AG20443 (cell line): ENCODE results near the gene CCDC187.

Source experiments
- DNase-seq: peaks from one replicate; pipeline ENCODE4 v3.0.0; 2012; ENCODE audit warnings: low spot score, mixed read lengths

Gene CCDC187

DNA sequence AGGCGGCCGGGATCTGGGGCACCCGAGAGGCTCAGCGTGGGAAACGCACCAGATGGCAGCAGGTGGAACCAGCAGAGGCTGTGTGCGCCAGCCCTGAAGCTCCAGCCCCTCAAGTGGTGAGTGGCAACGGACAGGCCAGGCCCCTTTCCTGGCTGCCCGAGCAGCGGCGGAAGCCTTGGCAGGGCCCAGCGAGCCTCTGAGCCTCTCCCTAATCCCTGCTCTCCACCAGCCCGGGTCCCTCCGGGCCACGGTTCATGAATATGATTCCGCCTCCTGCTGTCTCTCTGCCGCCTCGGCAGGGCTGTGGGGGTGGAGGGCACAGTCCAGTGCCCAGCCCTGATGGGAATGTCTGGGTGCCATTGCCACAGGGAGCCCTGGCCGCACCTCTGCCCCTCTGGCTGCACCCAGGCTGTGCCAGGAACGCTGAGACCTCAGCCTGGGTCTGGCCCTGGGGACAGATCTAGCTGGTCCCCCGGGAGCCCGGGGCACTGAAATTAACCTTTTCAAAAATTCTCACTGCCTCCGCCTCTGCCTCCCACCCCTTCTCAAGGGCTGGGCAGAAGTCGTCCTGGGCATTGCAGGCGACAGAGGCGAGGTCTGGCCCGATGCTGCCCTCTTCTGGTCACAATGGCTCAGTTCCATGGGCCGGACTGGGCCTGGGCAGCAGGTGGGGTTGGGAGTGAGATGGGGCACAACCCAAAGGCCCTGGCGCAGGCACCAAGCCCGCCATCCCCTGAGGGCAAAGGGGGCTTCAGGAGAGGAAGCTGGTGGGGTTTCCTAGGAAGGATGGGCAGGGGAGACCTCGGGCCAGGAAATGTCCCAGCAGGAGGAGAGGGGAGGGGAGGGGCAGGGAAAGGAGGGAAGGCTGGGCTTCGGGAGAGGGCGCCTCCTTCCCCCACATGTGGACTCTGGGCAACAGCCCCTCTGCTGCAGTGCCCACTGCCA, 20.3 kb downstream of the CCDC187 start:
- DNase-seq: peak; percentile 92

DNA sequence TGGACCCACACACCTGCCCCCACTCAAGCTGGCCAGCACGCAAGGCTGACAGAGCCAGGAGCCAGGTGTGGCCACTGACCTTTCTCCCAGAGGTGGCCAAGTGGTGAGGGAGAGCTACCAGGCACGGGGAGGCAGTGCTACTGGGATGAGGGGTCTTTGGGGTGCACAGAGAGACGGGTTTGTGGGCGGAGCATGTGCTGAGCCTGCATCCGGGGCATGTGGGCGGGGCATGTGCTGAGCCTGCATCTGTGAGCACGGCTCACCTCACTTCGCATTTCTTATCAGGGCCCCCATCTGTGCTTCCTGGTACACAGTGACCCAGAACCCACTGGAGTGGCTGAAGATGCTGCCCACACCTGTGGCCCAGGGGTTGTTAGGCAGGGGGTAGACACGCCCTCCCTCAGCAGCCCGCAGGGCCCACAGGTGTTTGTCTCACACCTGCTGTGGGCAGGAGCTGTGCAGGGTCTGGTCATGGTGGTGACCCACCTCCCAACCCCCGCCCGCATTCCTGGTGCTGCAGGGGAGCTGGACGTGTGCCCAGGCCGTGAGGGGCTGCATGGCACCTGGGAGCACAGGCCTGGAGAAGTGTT, 21.5 kb downstream of the CCDC187 start:
- no peak for DNase-seq

DNA sequence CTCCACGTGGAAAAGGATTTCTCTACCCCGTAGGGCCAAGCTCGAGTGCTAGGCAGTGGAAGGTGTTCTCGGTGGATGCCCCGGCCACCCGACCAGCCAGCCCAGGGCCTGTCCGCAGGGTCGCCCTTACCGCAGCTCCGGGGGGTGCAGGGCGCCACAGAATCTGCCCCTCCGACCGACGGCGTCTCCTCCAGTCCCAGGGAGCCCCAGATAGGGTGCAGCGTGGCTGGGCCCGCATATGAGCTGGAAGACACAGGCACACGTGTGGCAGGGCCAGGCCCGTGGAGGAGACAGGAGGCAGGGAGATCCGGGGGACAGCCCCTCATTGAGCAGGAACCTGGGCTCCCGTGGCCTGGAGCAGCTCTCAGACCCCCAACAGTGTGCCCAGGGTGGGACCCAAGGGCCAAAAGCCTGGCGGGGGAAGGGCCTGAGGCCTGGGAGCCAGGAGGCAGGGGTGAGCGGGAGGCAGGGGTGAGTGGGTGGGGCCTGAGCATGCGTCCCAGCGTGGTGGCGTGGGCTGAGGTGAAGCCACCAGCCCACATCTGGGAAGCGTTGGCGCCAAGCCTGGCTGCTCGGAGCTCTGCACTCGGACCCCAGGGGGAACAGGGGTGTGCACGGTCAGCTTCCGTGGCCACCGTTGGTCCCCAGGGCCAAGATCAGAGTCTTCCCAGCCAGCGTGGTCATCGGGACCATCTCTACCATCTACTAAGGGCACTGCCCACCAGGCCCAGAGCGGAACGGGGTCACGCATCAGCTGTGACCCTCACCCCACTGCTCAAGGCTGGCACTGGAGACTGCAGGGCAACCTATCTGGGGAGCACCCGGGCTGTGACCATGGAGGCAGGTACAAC, 22.2 kb downstream of the CCDC187 start:
- DNase-seq: no peak

DNA sequence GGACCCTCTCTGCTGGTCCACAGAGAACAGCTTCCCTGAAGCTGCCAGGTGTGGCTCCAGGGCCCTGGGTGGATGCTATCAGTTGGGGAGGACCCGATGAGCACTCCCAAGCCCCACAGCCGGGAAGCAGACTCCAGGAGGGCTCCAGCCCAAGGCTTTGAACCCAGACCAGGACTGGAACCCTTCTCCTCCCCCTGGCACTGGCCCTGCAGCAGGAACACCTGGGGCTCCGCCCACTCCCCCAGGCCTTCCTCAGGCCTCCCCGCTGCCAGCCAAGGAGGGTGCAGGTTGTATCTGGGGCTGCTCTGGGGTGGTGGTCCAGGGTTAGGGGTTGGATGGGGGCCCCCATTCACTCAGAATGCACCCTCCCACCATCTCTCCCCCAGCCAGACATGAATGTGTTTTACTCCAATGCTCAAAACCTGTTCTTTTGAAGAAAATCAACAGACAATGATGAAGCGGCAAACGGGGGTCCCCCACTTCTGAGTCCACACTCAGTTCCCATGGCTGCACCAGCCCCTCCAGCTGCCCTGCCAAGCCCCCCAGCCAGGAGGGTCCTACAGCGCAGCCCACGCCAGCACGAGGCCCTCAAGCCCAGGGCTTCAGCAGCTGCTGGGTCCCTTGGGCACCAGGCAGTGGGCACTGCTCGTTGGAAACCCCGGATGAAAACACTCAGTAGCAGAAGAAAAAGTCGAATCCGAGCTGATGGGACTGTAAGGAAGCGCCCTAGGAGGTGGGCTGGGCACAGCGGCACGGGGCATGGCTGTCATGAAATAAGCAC, 23.2 kb downstream of the CCDC187 start:
- no peak for DNase-seq

DNA sequence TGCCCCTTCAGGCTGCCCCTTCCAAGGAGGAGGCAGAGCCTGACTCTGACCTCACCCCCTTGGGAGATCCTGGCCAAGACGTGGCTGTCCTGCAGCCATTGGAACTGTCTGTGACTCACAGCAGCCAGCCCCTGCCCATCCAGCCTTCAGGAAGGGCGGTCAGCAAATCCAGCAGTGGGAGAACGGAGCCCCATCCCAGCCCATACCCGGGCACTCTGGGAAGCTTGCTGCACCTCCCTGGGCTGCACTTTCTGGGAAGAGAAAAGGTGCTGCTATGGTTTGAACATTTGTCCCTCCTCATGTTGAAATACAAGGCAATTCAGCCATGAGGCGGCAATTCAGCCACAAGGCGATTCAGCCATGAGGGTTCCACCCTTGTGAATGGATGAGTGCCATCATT, 24.4 kb downstream of the CCDC187 start:
- no peak for DNase-seq

DNA sequence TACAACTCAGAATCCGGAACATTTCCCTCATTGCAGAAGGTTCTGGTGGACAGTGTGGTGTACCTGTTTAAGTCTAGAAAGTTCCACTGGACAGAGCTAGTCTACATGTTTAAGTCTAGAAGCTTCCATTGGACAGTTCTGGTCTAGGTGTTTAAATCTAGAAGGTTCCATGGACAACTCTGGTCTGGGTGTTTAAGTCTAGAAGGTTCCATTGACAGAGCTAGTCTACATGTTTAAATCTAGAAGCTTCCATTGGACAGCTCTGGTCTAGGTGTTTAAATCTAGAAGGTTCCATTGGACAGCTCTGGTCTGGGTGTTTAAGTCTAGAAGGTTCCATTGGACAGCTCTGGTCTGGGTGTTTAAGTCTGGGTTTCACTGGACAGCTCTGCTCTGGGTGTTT, 25.0 kb downstream of the CCDC187 start:
- no peak for DNase-seq

DNA sequence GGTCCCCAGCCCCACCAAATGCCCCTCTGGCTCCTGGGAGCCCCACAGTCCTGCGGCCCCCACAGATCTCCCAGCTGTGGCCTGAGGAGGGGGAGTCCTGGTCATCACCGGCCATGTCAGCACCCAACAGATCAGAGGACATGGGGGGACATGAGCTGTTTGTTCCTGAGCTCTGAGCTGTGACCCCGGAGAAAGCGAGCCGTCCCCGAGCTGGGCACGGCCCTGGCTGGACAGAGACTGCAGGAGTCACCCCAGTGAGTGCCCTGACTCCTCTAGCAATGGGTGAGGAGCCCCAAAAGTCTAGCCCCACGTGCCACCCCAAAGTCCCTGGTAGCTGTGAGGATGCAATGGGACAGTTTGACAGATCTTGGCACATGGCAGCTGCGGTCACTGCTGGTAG, 25.7 kb downstream of the CCDC187 start:
- no peak for DNase-seq

DNA sequence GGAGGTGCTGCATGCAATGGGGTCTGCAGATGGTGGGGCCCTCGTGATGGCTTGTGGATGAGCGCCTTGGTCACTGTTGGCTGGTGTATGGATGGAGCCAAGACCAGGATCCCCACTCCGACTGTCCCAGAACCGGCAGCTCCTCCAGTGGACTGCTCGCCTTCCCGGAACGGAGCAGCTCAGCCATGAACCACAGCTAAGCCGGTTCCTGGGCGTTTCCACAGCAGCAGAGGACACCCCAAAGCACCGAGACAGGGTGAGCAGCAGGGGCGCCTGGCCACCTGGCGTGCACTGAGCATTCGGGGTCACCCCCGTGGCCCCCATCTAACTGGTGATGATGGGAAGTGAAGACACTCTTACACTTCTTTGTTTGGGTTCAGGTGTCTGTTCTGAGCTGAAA, 26.1 kb downstream of the CCDC187 start:
- no peak for DNase-seq

DNA sequence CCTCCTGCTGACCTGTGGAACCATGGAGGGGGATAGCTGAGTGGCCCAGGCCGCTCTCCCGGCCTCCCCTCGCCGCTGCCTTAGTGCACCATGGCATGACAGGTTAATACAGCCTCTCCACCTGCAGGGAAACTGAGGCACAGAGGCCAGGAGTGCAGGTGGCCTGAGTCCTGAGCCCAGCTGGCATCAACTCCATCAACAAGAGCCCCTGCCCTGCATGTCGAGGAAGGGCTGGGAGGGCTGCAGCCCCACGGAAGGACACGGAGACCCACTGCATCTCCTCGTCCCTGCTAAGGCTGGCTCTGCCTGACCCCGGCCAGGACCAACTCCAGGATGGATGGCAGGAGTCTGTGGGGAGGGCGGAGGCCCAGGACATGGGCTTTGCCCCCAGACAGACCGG, 27.2 kb downstream of the CCDC187 start:
- DNase-seq: no peak

DNA sequence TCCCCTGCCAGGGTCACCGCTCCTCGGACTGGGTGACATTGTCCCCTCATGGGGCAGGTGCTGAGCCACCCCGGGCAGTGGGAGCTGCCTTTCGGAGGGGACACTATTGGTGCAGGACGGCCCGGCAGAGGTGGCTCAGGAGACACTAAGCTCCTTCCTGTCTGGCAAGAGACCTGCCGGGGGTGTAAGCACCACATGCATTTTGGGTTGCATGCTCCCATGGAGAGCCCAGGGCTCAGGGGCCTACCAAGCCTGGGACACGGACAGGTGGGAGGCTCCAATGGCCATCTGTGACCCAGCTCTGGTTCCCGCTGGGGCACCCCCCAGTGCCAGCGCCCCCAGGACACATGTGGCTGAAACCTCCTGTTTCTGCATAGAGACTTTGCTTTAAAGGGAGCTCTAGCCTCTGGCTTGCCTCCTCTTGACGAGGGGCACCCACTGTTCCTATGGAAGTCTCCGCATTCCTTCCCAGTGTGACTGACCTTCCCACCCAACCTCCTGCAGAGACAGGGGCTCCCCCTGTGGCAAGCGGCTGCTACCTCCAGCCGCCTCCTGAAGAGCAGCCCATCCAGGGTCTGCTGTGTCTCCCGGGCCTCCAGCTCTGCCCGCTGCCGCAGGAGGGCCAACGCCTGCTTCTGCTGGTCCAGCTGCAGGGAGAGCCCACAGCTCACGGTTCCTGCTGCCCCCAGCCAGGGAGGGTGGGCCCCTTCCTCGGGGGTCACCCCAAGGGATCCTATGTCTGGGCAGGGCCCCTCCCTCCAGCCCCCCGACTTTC, 28.1 kb downstream of the CCDC187 start:
- no peak for DNase-seq

DNA sequence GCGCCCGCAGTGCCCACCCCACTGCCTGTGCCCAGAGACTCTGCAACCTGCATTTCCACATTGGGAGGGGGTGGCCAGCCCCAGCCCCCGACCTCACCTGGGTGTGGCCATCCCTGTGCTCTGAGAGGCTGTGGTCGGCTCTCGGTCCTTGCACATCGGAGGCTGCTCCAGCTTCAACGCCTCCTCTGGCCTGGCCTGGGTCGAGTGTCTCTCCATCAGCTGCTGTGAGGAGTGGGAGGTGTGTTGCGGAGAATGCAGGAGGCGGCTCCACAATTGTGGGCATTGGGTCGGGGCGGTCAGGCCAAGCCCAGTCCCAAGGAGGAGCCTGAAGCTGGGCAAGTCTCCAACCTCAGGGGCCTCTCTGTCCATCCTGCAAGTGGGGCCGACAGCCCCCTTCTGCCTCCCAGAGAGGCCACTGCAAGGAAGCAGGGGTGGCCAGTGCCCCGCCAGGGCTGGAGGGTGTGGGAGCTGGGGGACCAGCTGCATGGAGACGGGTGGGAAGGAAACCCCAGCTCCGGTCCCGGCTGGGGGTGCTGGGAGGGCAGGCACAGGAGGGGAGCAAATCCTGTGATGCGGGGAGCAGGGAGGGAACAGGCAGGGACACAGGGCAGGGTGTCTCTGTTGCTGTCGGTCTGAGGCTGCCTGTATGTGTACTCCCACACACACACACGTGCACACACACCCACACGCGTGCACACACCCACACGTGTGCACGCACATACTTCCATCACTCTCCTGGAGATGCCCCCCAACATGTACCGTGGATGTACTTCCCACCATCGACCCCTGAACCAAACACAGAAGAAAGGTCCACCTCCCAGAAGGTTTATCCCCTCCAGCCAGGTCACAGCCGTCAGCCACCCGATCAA, 28.9 kb downstream of the CCDC187 start:
- no peak for DNase-seq

DNA sequence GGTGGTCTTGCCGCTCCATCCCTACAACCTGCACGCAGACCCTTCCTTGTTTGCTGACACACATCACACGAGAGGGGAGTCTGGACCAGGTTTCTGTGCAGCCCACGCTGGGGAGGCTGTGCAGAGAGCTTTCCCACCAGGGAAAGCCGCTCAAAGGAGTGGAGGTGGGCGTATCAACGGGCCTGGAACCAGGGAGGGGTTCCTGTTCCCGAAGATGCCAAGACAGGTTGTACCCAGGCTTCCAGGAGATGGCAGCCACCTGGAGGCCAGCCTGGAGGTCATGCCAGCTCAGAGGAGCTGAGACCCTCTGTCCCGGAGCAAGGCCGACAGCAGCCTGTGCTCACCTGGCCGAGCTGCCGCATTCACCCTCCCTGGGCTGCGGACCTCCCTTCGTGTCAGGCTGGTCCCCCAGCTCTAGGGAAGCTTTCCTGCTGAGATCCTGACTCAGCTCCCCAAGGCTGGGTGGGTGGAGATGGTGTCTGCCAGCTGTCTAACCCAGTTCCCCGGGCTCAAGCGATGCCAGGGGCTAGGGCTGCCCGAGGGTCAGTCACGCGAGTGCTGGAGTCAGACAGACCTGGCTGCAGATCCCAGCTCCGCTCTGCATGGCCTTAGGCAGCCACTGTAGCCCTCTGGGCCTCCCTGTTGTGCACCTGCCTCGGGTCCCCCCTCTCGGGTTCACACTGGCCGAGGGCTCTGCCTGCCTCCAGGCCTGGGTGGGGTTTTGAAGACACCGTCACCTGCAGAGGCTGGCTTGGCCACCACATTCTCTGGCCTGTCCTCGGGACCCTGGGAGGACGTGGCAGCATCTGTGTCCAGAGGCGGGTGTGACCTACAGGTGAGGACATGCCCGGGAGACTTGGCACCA, 29.7 kb downstream of the CCDC187 start:
- no peak for DNase-seq

DNA sequence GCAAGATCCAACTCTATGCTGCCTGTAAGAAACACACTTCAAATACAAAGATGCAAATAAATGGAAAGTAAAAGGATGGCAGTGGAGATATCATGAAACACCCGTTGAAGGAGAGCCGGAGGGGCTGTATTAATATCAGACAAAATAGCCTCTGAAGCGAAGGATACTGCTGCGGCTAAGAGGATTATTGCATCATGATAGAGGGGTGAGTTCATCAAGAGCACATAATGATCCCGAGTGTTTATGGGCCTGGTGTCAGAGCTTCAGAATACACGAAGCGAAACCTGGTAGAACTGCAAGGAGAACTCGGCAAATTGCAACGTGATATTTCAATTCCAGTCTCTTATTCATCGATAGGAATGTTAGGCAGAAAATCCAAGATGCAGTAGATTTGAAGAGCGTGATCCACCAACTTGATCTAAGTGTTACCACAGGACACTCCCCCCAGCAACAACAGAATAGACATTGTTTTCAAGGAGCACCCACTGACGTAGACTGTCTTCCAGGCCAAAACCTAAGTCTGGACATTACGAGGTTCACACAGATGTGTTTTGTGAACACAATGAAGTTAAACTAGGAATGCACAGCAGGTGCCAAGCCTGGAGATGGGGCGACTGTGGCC, 30.5 kb downstream of the CCDC187 start:
- DNase-seq: no peak

DNA sequence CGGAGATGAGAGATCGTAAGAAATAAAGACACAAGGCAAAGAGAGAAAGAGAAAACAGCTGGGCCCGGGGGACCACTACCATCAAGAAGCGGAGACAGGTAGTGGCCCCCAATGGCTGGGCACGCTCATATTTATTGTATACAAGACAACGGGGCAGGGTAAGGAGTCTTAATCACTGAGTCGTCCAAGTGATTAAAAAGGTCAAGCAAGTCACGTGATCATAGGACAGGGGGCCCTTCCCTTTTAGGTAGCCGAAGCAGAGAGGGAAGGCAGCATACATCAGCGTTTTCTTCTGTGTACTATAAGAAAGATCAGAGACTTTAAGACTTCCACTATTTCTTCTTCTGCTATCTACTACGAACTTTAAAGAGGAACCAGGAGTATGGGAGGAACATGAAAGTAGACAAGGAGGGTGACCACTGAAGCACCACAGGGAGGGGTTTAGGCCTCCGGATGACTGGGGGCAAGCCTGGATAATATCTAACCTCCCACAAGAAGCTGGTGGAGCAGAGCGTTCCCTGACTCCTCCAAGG, 33.7 kb downstream of the CCDC187 start:
- DNase-seq: no peak

DNA sequence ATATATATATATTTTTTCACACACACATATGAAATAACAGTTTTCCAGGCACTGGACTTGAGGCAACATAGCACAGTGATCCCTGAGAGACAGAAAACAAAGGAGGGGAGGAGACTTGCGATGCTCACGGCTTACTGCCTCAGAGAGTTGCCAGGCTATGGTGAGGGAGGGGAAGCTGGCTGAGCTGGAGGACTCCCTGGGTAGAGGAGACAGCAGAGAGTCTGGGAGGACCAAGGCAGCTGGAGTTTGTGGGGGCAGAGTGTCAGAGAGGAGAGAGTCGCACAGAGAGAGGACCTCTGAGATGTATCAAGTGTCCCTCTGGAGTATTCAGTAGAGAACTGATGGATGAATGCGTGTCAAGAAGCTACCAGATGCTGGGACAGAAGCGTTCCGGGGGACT, 35.2 kb downstream of the CCDC187 start:
- no peak for DNase-seq

DNA sequence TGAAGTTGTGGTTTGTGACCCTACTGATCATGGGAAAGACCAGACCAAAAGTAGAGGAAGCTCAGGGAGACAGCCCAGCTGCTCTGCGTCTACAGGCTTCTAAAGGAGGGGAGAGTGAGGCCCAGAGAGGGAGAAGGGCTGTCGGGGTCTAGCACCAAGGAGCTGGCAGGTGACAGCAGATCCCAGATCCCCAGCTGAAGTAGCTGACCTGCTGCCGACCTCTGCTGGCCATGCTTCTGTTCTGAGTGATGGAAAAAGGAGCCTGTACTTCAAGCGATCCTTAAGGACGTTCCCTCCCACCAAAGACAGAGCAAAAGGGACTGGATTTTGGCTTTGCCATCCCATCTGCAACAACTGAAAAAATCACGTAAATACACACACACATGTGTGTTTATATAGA, 35.6 kb downstream of the CCDC187 start:
- no peak for DNase-seq

DNA sequence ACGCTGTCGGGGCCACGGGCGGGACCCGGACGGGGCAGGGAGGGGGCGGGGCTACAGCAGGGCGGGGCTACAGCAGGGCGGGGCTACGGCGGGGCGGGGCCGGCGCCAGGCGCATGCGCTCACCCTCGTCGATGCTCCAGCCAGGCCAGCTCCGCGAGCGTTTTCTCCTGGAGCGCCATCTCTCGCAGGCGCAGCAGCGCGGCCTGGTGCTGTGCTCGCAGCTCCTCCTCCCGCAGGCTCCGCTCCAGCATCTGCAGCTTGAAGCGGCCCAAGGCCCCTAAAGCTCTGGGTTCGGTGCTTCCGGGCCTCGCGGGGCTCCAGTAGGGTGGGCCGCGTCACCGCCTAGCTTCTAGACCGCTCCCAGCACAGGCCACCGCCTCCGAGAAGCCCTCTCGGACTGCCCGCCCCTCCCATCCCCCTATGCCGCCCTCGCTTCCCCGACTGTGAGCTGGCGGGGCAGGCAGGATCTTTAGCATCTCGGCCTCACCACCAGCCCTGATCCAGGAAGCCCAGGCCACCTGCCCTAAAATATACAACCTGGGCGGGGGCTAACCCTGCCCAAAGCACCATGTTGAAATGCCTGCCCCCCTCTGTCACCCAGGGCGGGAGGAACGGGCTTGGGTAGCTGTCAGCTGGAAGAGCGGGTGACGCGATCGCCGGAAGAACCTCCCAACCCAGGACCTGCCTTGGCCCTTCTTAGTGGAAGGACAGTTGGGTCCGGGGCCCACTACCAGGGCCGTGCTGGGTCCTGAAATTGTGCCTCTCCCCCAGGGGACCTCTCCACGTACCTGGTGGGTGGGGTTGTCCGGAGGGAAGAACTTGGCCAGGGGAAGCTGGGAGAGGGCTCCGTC, 36.4 kb downstream of the CCDC187 start:
- DNase-seq: peak; percentile 100
